Stomach (tissue), 4 donors: ENCODE results near the gene SLC2A4.

Experiments used
- POLR2A ChIP-seq, 4 donors: fragments of 450-650 bp; IDR thresholded peaks; one replicate each; pipeline ENCODE4 v1.6.1; 2016; ENCODE audit warnings: antibody characterized with exemption in 4 of 4, control low read depth in 2 of 4, mild to moderate bottlenecking in 1 of 4, moderate library complexity in 1 of 4
- POLR2AphosphoS5 ChIP-seq, 3 donors: sonication (generic); formaldehyde crosslinking; IDR thresholded peaks; one replicate each; pipeline ENCODE4 v1.6.1; 2016; ENCODE audit warnings: antibody characterized with exemption in 3 of 3
- TF ChIP-seq, protein P1 (sequence below), 7 experiments: fragments of 450-650 bp in 4 of 7; fragments of 200-600 bp in 3 of 7; sonication (generic) in 3 of 7; IDR thresholded peaks; one replicate each; pipeline ENCODE4 v1.5.1; 2016 to 2019; ENCODE audit warnings: antibody characterized with exemption in 7 of 7, control low read depth in 2 of 7, mild to moderate bottlenecking in 1 of 7

DNA sequence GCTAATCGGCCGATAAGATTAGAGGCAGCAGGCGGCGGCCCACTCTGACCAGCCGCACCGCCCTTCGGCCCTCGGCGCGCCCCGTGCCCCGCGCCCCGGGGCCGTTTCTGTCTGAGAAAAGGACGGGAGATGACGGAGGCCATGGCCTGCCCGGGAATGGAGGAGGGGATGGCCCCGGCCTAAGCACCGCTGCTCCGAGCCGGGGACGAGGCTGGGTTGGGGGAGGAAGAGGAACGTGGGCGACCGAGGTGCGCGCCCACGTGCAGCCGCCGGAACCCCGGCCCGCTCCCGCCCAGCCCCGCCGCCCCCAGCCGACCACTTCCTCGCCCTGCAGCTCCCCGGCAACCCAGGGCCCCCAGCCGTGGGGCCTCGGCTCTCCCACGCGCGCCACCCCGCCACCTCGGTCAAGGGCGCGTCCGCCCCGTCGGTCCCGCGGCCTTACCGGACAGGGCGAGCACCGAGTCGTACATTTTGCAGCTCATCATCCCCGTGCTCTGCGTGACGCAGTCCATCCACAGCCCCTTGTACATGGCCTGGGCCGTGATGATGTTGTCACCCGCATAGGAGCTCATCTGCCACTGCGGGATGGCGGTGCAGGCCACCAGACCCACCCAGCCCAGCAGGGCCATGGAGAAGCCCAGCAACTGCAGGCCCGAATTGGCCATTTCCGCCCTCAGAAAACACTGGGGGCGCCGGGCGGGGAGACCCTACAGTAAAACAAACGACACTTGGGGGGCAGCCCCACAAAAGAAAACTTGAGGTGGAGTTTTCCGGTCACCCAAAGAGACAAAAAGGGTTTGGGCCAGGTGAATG is 19.9 kb upstream of the SLC2A4 start:
- TF ChIP-seq, protein P1, sequence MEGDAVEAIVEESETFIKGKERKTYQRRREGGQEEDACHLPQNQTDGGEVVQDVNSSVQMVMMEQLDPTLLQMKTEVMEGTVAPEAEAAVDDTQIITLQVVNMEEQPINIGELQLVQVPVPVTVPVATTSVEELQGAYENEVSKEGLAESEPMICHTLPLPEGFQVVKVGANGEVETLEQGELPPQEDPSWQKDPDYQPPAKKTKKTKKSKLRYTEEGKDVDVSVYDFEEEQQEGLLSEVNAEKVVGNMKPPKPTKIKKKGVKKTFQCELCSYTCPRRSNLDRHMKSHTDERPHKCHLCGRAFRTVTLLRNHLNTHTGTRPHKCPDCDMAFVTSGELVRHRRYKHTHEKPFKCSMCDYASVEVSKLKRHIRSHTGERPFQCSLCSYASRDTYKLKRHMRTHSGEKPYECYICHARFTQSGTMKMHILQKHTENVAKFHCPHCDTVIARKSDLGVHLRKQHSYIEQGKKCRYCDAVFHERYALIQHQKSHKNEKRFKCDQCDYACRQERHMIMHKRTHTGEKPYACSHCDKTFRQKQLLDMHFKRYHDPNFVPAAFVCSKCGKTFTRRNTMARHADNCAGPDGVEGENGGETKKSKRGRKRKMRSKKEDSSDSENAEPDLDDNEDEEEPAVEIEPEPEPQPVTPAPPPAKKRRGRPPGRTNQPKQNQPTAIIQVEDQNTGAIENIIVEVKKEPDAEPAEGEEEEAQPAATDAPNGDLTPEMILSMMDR (IDR thresholded peaks at IDR 0.05): no peak
- TF ChIP-seq POLR2A (IDR thresholded peaks at IDR 0.05) (no peak), POLR2AphosphoS5 (IDR thresholded peaks at IDR 0.05) (no peak)
